Suppressor macrophage treated with lipopolysaccharide for 1 hour (primary cell): ENCODE results near the gene ZNHIT2.
A peak's percentile ranks its signal among the peaks of the same experiment; 100 is the strongest.
"Not testable (repeated sequence)": the region's sequence is repeated elsewhere in the genome, so short reads cannot be mapped to it uniquely, and the experiment has no call there.

ENCODE experiments used
- DNase-seq, 3 donors: peaks; one replicate each; pipeline ENCODE4 v3.0.0-alpha.2; 2020 to 2022

Gene ZNHIT2

DNA sequence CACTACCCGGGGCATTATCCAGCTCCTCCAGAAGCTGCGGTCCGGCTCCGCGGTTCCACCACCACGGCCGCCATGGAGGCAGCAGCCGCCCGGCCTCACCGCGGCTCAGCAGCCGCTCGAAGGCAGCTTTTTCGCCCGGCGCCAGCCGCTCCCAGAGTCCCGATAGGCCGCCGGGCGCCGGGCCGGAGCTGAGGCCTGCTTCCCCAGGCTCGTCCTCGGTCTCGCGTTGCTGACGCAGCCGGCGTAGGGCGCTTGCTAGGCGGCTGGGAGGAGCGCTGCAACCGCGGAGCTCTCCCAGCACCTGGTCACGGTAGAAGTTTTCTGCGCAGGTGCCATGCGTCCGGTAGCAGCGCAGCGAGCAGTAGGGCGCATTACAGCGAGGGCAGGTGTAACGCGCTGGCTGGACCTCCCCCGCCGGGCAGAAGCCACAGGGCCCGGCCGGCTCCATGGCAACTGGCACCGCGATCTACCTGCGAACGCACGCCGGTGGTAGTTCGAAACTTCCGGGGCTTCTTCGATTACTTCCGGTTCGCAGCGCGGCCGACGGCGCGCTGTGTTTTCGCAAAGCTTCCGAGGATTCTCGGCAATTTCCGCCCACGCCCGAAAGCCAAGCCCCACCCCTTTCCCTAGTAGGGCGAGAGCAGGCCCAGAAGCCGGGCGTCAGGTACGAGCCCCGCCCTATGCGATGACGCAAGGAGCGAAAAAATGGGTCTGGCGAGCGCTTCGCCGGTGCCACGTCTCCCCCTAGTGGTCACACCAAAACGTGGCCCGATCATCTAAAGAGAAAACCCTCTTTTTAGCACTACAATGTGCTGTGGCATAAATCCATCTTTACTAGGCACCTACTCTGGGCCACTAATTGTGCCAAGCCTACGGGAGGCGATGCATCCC is at the start of gene ZNHIT2:
Gene ZNHIT2 (minus strand): TSS at position 496 of the 891 bp plus-strand sequence. CDS start 48 bp downstream, at position 448.
- DNase-seq: peak; percentile 100

DNA sequence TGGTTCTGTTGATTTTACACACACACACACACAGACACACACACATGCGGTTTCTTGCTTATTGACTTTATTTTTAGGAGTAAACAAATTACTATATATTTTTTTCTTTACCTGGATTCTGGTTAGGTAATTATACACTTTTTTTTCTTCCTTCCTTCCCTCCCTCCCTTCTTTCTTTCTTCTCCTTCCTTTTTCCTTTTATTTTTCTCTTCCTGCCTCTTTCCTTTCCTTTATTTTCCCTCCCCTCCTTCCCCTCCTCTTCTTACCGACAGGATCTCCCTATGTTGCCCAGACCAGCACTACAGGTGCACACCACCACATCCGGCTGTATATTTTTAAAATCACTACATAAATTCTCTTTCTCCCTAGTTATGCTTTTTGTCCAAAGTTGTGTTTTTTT is 49.4 kb upstream of the ZNHIT2 start:
- no peak for DNase-seq

- DNase-seq: no peak
These were observed 48.2 kb upstream of the ZNHIT2 start for GRCh38 chr11:65165410-65166317.

DNA sequence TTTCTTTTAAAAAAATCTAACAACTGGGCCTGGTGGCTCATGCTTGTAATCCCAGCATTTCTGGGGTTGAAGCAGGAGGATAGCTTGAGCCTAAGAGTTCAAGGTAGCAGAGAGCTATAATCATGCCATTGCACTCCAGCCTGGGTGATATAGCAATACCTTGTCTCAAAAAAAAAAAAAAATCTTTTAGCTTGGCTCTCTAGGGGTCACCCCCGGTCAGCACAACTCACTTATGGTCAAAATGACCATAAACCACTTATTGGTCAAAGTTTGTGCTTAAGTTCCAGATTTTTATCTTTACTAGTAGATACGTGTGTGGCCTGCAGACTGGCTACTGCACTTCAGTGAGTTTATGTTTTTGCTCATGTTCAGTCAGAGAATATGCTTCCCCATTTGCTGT is 46.2 kb upstream of the ZNHIT2 start:
- DNase-seq: no peak

DNA sequence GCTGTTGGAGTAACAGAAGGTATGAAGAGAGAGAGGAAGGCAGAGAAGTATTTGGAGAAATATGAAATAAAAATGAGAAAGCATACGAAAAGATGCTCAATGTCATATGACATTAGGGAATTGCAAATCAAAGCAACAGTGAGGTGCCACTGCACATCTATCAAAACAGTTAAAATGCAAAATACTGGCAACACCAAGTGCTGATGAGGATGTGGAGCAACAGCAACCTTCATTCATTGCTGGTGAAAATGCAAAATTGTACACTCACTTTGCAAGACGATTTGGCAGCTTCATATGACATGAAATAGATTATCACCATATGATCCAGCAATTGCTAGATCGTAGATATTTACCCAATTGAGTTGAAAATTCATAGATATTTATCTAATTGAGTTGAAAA is 43.1 kb upstream of the ZNHIT2 start:
- no peak for DNase-seq

- no peak for DNase-seq
These were observed 41.5 kb upstream of the ZNHIT2 start for GRCh38 chr11:65159012-65159411.

DNA sequence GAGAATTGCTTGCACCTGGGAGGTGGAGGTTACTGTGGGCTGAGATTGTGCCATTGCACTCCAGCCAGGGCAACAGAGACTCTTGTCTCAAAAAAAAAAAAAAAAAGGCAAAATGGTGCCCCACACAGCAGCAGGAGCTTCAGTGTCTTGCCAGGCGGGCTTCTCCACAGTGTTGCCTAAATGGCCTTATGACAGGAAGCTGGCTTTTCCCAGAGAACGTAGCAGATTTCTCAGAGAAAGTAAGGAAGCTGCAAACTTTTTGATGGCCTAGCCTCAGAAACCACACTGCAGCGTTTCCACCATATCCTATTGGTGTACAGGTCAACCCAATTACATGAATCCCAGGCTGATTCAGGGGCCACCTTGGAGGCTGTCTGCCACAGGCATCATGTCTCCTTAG is 39.8 kb upstream of the ZNHIT2 start:
- DNase-seq: peak in 2 of 3 donors; percentile 21

DNA sequence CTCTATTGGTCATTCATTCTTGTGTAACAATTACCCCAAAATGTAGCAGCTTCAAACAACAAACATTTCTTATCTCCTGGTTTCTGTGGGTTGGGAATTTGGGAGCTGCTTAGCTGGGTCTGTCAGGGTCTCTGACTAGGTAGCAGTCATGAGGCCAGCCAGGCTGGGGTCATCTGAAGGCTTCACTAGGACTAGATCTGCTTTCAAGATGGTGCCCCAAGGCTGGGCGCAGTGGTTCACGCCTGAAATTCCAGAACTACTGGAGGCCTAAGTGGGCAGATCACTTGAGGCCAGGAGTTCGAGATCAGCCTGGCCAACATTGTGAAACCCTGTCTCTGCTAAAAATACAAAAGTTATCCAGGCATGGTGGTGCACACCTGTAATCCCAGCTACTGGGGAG is 39.4 kb upstream of the ZNHIT2 start:
- no peak for DNase-seq

- DNase-seq: no peak
These were observed 38.8 kb upstream of the ZNHIT2 start for GRCh38 chr11:65156256-65156655.

DNA sequence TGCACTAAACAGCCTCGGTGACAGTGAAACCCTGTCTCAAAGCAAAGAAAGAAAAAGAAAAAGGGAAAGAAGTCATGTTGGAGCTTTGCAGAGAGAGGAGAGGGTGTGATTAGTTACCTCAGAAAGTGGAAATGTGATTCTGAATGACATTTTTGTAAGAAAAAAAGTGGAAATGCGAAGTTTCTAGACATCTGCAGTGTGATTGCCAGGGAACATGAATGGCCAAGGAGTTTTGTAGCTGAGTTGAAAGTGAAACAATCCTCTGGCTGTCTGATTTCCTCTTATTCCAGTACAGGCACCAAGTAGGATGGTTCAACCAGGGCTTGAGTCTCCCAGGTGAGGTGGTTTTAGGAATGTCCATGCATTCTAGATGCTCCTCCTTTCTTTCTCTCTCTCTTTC is 34.6 kb upstream of the ZNHIT2 start:
- peak; percentile 36 to 57 (median 42) for DNase-seq

DNA sequence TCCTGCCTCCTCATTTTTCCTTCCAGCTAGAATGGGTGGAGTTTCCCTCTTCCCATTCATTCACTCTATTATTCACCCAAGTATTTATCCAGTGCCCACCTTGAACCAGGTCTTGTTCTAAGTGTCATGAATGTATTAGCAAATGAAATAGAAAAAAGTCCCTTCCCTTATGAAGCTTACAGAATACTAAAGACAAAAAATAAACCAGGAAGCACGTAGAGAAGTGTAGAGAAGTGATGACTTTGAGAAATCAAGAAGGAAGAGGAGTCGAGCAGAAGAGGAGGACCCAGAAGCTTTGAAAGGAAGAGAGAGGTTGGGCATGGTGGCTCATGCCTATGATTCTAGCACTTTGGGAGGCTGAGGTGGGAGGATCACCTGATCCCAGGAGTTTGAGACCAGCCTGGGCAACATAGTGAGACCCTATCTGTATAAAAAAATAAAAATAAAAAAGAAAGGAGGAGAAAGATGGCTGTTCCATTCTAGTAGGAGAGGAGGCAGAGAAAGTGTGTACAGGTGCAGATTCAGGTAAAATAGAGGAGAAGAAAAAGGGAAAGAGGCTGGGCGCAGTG is 33.9 kb upstream of the ZNHIT2 start:
- DNase-seq: peak; percentile 20 to 40 (median 30)

DNA sequence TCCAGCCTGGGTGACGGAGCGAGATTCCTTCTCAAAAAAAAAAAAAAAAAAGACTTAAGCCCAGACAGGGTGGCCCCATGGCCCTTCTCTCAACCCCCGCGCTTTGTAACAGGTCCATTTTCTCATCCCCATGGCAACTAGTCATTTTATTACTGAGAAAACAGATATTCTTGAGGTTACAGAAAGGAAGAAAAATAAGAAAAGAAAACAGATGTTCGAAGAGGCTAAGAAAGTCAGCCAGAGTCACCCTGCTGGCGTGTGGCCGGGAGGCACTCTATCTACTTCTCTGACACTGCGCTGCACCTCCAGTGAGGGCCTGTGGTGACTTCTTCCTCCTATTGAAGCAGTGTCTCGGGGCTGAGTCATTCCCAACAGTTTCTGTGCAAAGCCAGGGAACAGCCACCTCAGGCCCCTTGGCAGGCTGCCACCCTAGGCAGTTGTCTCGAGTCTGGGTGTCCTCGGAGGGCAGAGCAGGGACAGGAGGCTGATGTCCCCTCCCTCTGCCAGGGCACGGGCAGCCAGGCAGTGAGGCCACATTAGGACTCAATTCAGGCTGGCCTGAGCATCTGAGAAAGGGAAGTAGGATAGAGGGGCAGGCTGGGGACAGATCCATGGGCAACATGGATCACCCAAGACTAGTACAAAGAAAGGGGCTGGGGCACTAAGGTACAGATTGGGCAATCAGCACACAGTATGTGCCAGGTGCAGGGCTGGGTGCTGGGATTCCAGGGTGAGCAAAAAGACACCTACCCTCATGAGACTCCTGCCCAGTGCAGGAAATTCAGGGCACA is 33.2 kb upstream of the ZNHIT2 start:
- peak; percentile 92 to 93 (median 93) for DNase-seq

DNA sequence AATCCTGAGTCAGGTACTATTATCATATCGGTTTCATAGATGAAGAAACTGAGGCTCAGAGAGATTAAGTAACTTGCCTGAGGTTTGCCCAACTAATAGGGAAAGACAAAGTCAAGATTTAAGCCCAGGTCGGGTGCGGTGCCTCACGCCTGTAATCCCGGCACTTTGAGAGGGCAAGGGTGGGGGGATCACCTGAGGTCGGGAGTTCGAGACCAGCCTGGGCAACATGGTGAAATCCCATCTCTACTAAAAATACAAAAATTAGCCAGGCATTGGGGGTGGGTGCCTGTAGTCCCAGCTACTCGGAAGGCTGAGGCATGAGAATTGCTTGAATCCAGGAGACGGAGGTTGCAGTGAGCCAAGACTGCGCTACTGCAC is 32.6 kb upstream of the ZNHIT2 start:
- DNase-seq: not testable (repeated sequence)

DNA sequence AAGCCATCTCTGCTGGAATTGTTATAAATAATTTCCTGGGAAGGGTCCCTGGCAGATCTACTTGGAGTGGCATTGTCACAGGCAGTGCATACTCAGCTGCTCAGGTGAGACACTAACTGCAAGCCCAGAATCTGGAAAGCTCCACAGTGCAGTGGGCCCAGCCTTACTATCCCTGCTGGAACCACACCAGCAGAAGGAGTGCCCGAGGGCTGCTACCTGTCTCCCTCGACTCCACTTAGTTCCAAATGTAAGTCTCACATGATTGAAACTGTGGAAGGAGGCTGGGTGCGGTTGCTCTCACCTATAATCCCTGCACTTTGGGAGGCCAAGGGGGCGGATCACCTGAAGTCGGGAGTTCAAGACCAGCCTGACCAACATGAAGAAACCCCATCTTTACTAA is 31.2 kb upstream of the ZNHIT2 start:
- DNase-seq: no peak

- no peak for DNase-seq
These were observed 30.0 kb upstream of the ZNHIT2 start for GRCh38 chr11:65147352-65148075.

GRCh38 chr11:65141896-65142494 is 24.5 kb upstream of the ZNHIT2 start:
- DNase-seq: no peak

DNA sequence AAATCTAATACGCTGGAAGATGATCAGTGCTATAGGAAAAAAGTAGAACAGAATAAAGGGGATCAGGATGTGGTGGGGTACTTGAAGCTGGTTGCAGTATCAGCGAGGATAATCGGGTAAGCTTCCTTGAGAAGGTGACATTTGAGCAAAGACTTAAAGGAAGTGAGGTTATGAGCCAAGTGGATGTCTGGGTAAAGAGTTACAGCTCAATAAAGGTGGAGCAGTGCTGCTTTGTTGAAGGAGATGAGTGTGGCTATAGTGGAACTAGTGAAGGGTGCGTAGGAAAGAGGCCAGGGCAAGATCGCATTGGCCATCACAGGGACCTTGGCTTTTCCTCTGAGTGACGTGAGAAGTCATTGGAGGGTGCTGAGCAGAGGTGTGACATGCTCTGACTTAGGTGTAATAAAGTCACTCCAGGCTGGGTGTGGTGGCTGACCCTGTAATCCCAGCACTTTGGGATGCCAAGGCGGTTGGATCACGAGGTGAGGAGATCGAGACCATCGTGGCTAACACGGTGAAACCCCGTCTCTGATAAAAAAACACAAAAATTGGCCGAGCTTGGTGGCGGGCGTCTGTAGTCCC is 19.1 kb upstream of the ZNHIT2 start:
- DNase-seq: no peak

DNA sequence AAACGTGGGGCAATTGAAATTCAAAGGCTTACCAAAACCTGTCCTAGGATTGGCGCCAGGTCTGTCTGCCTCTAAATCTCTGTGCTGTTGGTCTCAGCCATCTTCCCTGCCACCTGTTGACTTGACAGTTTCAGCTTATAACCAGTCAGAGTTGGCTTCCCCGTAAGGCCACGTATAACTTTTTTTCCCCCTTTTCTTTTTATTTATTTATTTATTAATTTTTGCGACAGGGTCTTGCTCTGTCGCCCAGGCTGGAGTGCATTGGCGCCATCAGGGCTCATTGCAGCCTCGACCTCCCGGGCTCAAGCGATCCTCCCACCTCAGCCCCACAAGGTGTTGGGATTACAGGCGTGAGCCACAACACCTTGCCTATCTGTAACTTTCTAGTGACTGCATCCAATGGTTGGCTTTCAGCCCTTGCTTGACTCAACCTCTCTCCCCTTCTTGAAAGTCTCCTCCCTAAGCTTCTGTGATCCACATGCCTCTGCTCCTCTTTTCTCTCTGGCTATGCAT is 18.2 kb upstream of the ZNHIT2 start:
- no peak for DNase-seq

DNA sequence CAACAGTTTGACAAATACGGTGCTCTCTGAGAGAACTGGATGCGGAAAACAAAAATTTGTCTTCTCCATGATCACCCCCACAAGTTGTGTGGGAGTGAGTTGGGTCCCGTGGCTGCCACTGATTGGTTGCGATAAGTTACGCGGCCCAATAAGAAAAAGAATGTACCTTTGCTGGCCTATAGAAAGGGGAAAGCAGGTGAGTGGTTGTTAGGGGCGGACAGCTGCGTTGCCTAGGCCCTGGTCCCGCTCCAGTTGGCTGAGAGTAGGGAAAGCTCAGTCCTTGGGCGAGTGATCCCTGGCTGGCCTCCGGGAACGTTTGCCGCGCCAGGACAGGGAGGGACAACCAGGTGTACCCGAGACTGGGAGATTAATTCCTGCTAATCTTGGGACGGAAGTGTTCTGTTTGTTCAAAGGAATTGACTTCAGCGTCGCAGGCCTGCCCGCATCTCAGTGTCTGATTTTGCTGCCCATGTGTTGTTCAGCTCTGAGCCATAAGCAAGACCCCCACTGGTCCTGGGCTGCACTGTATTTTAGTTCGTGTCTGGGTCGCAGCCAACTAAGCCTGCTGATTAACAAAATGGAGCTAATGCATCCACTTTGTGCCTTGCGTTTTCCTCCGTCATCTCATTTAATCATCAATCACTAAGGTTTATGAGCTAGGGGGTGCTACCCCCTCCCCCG is 17.6 kb upstream of the ZNHIT2 start:
- peak; percentile 89 to 93 (median 90) for DNase-seq
